ENCODE data around the gene HOMER2. TPM values are rescaled to one million over a fixed set of nuclear protein-coding genes. Genes with fewer than 3 reads are reported as not detected.

The HOMER2 gene
- total RNA-seq, 2 experiments from 2014 or later, result 0.85 to 1.6 TPM

- no peak overlapping the region for H3K27ac Mint-ChIP-seq
Observed at GRCh38 chr15:82978438-82978837, 25.9 kb upstream of the HOMER2 start.

GRCh38 chr15:82977076-82977475 is 24.6 kb upstream of the HOMER2 start:
- H3K4me3 ChIP-seq (ENCODE audit: low read length), result no peak overlapping the region
- no peaks in the 10 kb centered on the region for H3K27me3 ChIP-seq (ENCODE audit: control insufficient read depth in 1 of 2, insufficient read depth in 2 of 2, low read length in 2 of 2)
- no peak overlapping the region for H3K4me3 Mint-ChIP-seq
- no peaks in the 10 kb centered on the region for H3K9me3 ChIP-seq (ENCODE audit: control insufficient read depth in 1 of 2, insufficient read depth in 1 of 2, low read length in 2 of 2)
- ChIA-PET POLR2A (no interaction called here), CTCF (no interaction called here)
- H3K9me3 Mint-ChIP-seq, result no peaks in the 10 kb centered on the region
- no peak for TF ChIP-seq CTCF (IDR thresholded peaks at IDR 0.05)
- DNase-seq, result no peak
- no peaks in the 10 kb centered on the region for H3K27me3 Mint-ChIP-seq
- H3K27ac Mint-ChIP-seq, result no peak overlapping the region
- H3K4me1 ChIP-seq (ENCODE audit: insufficient read depth, low read length), result no peaks in the 10 kb centered on the region
- no peaks in the 10 kb centered on the region for H3K36me3 ChIP-seq (ENCODE audit: insufficient read depth, low read length)
- intact Hi-C loops (cut with DNase I, micrococcal nuclease), result no loop called here
- no peak for ATAC-seq (ENCODE audit: poor library complexity)
- no peaks in the 10 kb centered on the region for H3K36me3 Mint-ChIP-seq (ENCODE audit: low read depth)
- no peak overlapping the region for H3K27ac ChIP-seq (ENCODE audit: low read depth in 1 of 2, low read length in 2 of 2)
- no peaks in the 10 kb centered on the region for H3K4me1 Mint-ChIP-seq (ENCODE audit: low read depth)

More at GRCh38 chr15:82978438-82978837, 25.9 kb upstream of the HOMER2 start:
- Histone ChIP-seq H3K36me3 (ENCODE audit: insufficient read depth, low read length) (no peaks in the 10 kb centered on the region), H3K9me3 (ENCODE audit: control insufficient read depth in 1 of 2, insufficient read depth in 1 of 2, low read length in 2 of 2) (no peaks in the 10 kb centered on the region), H3K4me3 (ENCODE audit: low read length) (no peak overlapping the region), H3K4me1 (ENCODE audit: insufficient read depth, low read length) (no peaks in the 10 kb centered on the region), H3K27ac (ENCODE audit: low read depth in 1 of 2, low read length in 2 of 2) (no peak overlapping the region), H3K27me3 (ENCODE audit: control insufficient read depth in 1 of 2, insufficient read depth in 2 of 2, low read length in 2 of 2) (no peaks in the 10 kb centered on the region)
- no peaks in the 10 kb centered on the region for H3K27me3 Mint-ChIP-seq
- intact Hi-C loops (cut with DNase I, micrococcal nuclease), result no loop called here
- H3K4me3 Mint-ChIP-seq, result no peak overlapping the region
- no peaks in the 10 kb centered on the region for H3K9me3 Mint-ChIP-seq
- no peak for ATAC-seq (ENCODE audit: poor library complexity)
- no peaks in the 10 kb centered on the region for H3K36me3 Mint-ChIP-seq (ENCODE audit: low read depth)
- no peaks in the 10 kb centered on the region for H3K4me1 Mint-ChIP-seq (ENCODE audit: low read depth)
- TF ChIP-seq CTCF (IDR thresholded peaks at IDR 0.05), result no peak
- POLR2A ChIA-PET, result no interaction called here
- DNase-seq, result no peak
- CTCF ChIA-PET, result no interaction called here

- POLR2A ChIA-PET, result interaction anchor here (0.6 kb wide), 1 partner anchor 16 kb away, joined by 3 read pairs; no protein-coding TSS in a partner anchor
Observed at GRCh38 chr15:82972990-82973389, 20.5 kb upstream of the HOMER2 start.

More at GRCh38 chr15:82972990-82973389, 20.5 kb upstream of the HOMER2 start:
- Histone ChIP-seq H3K36me3 (ENCODE audit: insufficient read depth, low read length) (no peaks in the 10 kb centered on the region), H3K9me3 (ENCODE audit: control insufficient read depth in 1 of 2, insufficient read depth in 1 of 2, low read length in 2 of 2) (no peaks in the 10 kb centered on the region), H3K4me3 (ENCODE audit: low read length) (no peak overlapping the region), H3K27ac (ENCODE audit: low read depth in 1 of 2, low read length in 2 of 2) (no peak overlapping the region), H3K4me1 (ENCODE audit: insufficient read depth, low read length) (no peaks in the 10 kb centered on the region), H3K27me3 (ENCODE audit: control insufficient read depth in 1 of 2, insufficient read depth in 2 of 2, low read length in 2 of 2) (no peaks in the 10 kb centered on the region)
- Mint-ChIP-seq H3K27ac (no peak overlapping the region), H3K27me3 (no peaks in the 10 kb centered on the region), H3K9me3 (no peaks in the 10 kb centered on the region), H3K4me3 (no peak overlapping the region), H3K4me1 (ENCODE audit: low read depth) (no peaks in the 10 kb centered on the region), H3K36me3 (ENCODE audit: low read depth) (no peaks in the 10 kb centered on the region)
- intact Hi-C loops (cut with DNase I, micrococcal nuclease), result no loop called here
- CTCF ChIA-PET, result no interaction called here
- ATAC-seq (ENCODE audit: poor library complexity) (no peak), DNase-seq (no peak)
- no peak for TF ChIP-seq CTCF (IDR thresholded peaks at IDR 0.05)
